GM10266 (cell line): ENCODE data around the gene B4GALT5.

Experiments used
- DNase-seq: peaks from one replicate; pipeline ENCODE4 v3.0.0; 2012; ENCODE audit errors: extremely low spot score
- CTCF ChIP-seq: IDR thresholded peaks from 2 replicates; pipeline ENCODE4 v1.5.1; 2012; ENCODE audit warnings: mild to moderate bottlenecking, low read depth; ENCODE audit not compliant: control insufficient read depth, insufficient read depth; ENCODE audit errors: missing control alignments

Gene B4GALT5

DNA sequence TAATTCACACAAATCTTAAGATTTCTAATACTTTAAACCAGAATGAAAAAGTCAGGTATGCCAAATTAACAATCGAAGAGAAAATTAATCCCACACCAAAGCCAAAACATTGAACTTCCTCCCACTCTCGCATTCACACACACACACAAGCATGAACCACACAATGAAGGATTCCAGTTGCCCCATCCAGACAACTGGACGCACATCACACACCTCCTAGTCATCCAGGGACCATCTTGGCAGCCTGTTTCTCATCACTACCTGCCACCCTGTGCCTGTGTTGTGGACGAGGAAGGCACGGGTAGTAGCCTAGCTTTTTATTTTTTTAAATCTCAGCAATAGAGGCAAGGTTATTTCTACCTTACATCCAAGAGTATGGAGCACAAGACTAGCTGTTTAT, 15.2 kb downstream of the B4GALT5 start:
- no peak for TF ChIP-seq CTCF

DNA sequence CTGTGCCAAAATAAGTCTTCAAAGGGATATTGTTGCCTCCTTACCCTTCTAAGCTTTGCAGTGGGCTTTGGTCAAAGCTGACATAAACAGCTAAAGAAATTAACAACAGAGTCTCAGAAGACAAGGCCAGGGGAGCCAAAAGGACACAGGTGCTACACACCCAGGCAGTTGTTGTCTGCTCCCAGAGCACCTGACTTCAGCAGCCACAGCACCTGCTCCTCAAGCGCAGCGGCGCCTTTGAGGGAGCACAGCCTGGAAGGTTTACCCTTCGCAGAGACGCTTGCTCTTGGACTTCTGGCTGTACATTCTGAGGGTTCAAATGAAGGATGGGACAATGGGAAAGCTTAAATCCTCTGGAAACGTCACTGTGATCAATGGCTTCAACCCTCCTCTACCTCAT, 16.6 kb downstream of the B4GALT5 start:
- no peak for DNase-seq
- no peak for TF ChIP-seq CTCF

More for the DNA sequence above, 15.2 kb downstream of the B4GALT5 start:
- no peak for DNase-seq

GRCh38 chr20:49696594-49696993, 17.1 kb downstream of the B4GALT5 start:
- DNase-seq: no peak

GRCh38 chr20:49695830-49696229, 17.8 kb downstream of the B4GALT5 start:
- TF ChIP-seq CTCF: no peak
- DNase-seq: no peak

More at GRCh38 chr20:49696594-49696993, 17.1 kb downstream of the B4GALT5 start:
- no peak for TF ChIP-seq CTCF

DNA sequence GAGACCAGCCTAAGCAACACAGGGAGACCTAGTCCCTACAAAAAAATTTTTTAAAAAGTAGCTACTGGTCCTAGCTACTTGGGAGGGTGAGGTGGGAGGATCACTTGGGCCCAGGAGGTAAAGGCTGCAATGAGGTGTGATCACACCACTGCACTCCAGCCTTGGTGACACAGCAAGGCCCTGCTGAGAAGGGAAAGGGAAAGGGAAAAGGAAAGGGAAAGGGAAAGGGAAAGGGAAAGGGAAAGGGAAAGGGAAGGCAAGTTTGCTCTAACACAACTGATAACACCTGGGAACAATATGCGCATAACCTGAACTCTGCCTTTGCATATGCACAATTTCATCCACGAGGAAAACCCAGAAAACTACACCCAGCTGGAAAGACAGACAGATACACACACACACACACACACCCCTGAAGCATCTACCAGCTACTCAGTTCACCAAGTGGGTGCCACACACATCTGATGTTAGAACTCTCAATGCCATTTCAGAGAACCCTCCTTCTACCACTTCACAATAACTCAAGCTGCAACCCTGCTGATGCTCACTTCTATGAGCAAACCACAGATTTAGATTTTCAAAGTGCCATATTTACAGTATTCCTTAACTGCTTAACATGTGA, 19.1 kb downstream of the B4GALT5 start:
- no peak for DNase-seq
- TF ChIP-seq CTCF: no peak

- DNase-seq: no peak
- TF ChIP-seq CTCF: no peak
Observed at GRCh38 chr20:49693435-49694171, 20.1 kb downstream of the B4GALT5 start.

DNA sequence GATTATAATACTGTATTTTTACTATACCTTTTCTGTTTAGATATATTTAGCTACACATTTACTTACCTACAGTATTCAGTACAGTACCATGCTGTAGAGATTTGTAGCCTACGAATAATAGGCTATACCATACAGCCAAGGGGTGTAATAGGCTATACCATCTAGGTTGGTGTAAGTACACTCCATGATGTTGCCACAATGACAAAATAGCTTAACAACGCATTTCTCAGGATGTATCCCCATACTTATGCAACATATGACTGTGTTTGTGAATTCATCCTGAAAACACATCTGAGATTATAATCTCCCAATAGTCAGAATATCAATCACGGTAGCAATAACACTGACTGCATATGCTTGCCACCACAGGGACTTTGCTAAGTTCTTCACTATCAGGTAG, 20.7 kb downstream of the B4GALT5 start:
- DNase-seq: no peak

More for the DNA sequence above, 20.7 kb downstream of the B4GALT5 start:
- no peak for TF ChIP-seq CTCF
